ENCODE measurements around the gene SGK1.

GRCh38 chr6:134288538-134289203 is 29.2 kb downstream of the SGK1 start:
- TF ChIP-seq POLR2A (IDR thresholded peaks at IDR 0.05) = no peak
- no peak for TF ChIP-seq CTCF (IDR thresholded peaks at IDR 0.05)

Data from testis (tissue), 2 donors.